Stimulated activated CD8-positive, alpha-beta memory T cell treated with anti-CD3 and anti-CD28 coated beads, Interleukin-12 subunit alpha, Interleukin-12 subunit beta, amount 100 ng/mL, for 24 hours (primary cell): ENCODE measurements around the gene GPX5.
"Not testable (repeated sequence)": the region's sequence is repeated elsewhere in the genome, so short reads cannot be mapped to it uniquely, and the experiment has no call there.

Experiments used
- DNase-seq: peaks from one replicate; pipeline ENCODE4 v3.0.0-alpha.2; 2020; ENCODE audit errors: extremely low read depth

The GPX5 gene

DNA sequence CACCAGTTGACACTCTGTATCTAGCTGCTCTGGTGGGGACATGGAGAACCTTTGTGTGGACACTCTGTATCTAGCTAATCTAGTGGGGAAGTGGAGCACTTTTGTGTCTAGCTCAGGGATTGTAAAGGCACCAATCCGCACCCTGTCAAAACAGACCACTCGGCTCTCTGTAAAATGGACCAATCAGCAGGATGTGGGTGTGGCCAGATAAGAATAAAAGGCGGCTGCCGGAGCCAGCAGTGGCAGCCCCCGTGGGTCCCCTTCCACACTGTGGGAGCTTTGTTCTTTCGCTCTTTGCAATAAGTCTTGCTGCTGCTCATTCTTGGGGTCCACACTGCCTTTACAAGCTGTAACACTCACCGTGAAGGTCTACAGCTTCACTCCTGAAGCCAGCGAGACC, 13.3 kb upstream of the GPX5 start:
- DNase-seq, result not testable (repeated sequence)

- no peak for DNase-seq
Observed at GRCh38 chr6:28515676-28516075, 10.0 kb upstream of the GPX5 start, which contains the start of gene GPX6. Gene GPX6, minus strand, starts transcription at chr6:28515793. Its CDS starts 50 bp downstream, at chr6:28515743.

GRCh38 chr6:28517964-28518363, 7.7 kb upstream of the GPX5 start:
- DNase-seq, result no peak

- DNase-seq, result no peak
Observed at GRCh38 chr6:28522594-28523240, 3.0 kb upstream of the GPX5 start.

GRCh38 chr6:28523241-28523622, 2.4 kb upstream of the GPX5 start:
- no peak for DNase-seq

DNA sequence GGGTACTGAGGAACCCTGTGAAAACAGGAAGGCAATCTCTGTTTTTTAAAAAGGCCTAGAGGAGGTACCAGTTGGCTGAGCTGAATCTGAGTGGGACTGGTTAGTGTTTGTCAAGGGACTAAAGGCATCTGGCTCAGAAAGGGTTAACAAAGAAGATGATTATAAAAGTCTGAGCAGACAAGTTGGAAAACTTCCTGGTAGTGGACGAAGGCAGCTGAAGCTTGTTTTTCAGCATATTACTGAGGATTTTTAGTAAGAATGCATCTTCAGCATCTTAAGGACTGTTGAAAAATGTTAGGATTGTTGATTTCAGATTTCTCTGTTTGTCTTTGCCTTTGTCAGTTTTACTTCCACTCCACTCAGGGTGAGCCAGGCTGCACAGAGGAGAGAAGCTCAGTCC, 5.1 kb downstream of the GPX5 start:
- DNase-seq, result no peak

GRCh38 chr6:28531479-28532128, 5.9 kb downstream of the GPX5 start:
- no peak for DNase-seq

- DNase-seq, result no peak
Observed at GRCh38 chr6:28534306-28534705, 8.6 kb downstream of the GPX5 start.

DNA sequence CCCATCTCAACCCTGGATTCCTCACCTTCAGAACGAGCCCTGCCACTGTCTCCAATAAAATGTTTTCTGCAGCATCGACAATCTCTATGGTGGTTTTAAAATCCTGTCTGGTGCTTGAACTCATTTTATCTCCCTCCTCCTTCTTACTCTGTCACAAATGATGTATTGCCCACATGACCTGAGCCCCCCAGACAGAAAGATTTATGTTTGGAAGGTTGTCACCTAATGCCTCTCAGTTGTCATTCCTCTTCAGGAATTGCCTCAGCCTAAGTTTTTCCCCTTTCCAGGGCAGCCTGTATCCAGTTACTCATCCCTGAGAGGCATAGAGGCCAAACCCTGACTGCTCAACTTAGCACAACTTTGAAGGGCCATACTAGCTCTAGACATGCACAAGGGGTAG, 9.2 kb downstream of the GPX5 start:
- DNase-seq, result no peak

GRCh38 chr6:28537065-28537464, 11.4 kb downstream of the GPX5 start:
- DNase-seq, result no peak

DNA sequence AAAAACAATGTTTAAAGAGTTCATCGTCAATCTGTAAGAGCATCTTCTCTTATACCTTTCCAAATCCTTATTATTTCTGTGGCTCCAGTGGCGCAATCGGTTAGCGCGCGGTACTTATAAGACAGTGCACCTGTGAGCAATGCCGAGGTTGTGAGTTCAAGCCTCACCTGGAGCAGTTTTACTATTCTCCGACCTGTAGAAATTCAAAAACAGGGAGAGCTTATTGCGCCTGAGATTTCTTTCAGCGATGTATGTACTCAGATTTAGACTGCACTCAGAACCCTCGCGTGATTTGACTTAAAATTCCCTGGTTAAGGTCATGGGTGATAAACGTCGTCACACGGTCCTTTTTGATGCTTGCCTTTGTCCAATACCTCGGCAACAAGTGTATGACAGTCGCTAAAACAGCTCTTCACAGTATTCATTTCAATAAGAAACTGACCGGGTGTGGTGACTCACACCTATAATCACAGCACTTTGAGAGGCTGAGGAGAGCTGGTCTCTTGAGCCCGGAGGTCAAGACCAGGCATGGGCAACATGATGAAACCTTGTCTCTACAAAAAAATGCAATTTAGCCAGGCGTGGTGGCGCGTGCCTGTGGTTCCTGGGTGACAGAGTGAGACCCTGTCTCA, 11.9 kb downstream of the GPX5 start:
- DNase-seq, result no peak

GRCh38 chr6:28541996-28542395, 16.3 kb downstream of the GPX5 start:
- DNase-seq, result no peak

- DNase-seq, result no peak
Observed at GRCh38 chr6:28542440-28543296, 17.0 kb downstream of the GPX5 start.

GRCh38 chr6:28543651-28544610, 18.2 kb downstream of the GPX5 start:
- no peak for DNase-seq

GRCh38 chr6:28545955-28546354, 20.3 kb downstream of the GPX5 start:
- DNase-seq, result no peak

- not testable (repeated sequence) for DNase-seq
Observed at GRCh38 chr6:28547003-28547402, 21.3 kb downstream of the GPX5 start.

- no peak for DNase-seq
Observed at GRCh38 chr6:28551891-28552666, 26.4 kb downstream of the GPX5 start.

DNA sequence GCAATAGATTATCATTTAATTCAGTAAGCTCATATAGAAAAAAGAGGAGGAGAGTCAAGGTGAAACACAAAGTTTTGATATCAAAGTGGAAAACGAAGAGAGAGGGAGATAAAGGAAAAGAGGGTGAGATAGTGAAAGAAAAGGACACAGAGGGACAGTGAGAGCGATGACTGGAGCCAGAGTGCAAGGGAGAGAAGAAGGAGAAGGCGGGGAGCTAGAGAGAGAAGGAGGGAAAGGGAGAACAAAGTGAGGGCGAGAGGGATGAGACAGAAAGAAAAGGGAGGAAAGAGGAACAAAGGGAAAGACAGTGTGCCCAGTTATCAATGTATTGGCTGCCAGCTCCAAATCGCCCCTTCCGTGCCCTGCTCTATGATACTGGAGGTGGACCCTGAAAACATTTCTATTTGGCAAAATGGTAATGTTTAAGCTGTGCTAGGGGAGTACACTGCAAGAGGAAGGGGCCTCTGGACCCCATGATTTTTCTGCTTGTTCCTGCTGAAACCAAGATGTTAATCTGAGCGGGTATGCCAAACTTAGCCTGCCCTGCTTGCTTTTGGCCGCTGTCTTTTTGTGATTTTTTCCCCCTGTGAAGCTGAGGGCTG, 27.8 kb downstream of the GPX5 start:
- DNase-seq, result no peak

GRCh38 chr6:28553986-28554881, 28.6 kb downstream of the GPX5 start:
- DNase-seq, result no peak
